Suprapubic skin (tissue), 4 donors: Measurements from ENCODE around the gene CYB561. TPM values are rescaled to one million over a fixed set of nuclear protein-coding genes. Genes with fewer than 3 reads are reported as not detected.

Experiments
- DNase-seq, 2 donors: peaks; one replicate each; pipeline ENCODE4 v3.0.0-alpha.2; 2019; ENCODE audit warnings: low spot score in 2 of 2
- H3K27ac ChIP-seq: fragments of 200-600 bp; sonication (generic); one replicate; pipeline ENCODE4 v1.5.1; 2019
- H3K27me3 ChIP-seq: fragments of 200-600 bp; sonication (generic); one replicate; pipeline ENCODE4 v1.5.1; 2019
- H3K36me3 ChIP-seq: fragments of 200-600 bp; sonication (generic); one replicate; pipeline ENCODE4 v1.5.1; 2019
- H3K4me1 ChIP-seq: fragments of 200-600 bp; sonication (generic); one replicate; pipeline ENCODE4 v1.5.1; 2019
- H3K4me3 ChIP-seq: fragments of 200-600 bp; sonication (generic); one replicate; pipeline ENCODE4 v1.5.1; 2019; ENCODE audit warnings: mild to moderate bottlenecking
- H3K9me3 ChIP-seq: fragments of 200-600 bp; sonication (generic); one replicate; pipeline ENCODE4 v1.5.1; 2019
- EP300 ChIP-seq: sonication (generic); formaldehyde crosslinking; IDR thresholded peaks from one replicate; pipeline ENCODE4 v1.6.1; 2017; ENCODE audit warnings: antibody characterized with exemption
- POLR2A ChIP-seq, 2 donors: fragments of 450-650 bp; IDR thresholded peaks; one replicate each; pipeline ENCODE4 v1.6.1; 2017; ENCODE audit warnings: antibody characterized with exemption in 2 of 2, mild to moderate bottlenecking in 2 of 2, moderate library complexity in 2 of 2
- POLR2AphosphoS5 ChIP-seq, 3 donors: sonication (generic); formaldehyde crosslinking; IDR thresholded peaks; one replicate each; pipeline ENCODE4 v1.6.1; 2017; ENCODE audit warnings: antibody characterized with exemption in 3 of 3
- WGBS: methylation state at CpG from one replicate; pipeline ENCODE4 v1.1.5; 2018; 5-methylcytosine and 5-hydroxymethylcytosine counted together
- total RNA-seq, 4 donors: library from RNA; depleted of rRNA; stranded (reverse); fragments of >200 nt; gene quantifications; one replicate each; pipeline ENCODE4 v1.1.0, GENCODE V29; 2016
- TF ChIP-seq, protein P1 (sequence below), 2 donors: fragments of 200-600 bp in 1 of 2; fragments of 450-650 bp in 1 of 2; sonication (generic) in 1 of 2; IDR thresholded peaks; one replicate each; pipeline ENCODE4 v1.5.1; 2016 to 2019; ENCODE audit warnings: antibody characterized with exemption in 2 of 2, mild to moderate bottlenecking in 1 of 2, moderate library complexity in 1 of 2

Gene CYB561
- total RNA-seq, 4 donors from 2014 or later, result 36.9 to 87.9 (median 56.4) TPM

GRCh38 chr17:63399856-63400255, 46.2 kb downstream of the CYB561 start:
- peak; percentile 68 to 78 for DNase-seq
- H3K9me3 ChIP-seq, result no peaks in the 10 kb centered on the region
- no peak overlapping the region for H3K27ac ChIP-seq
- WGBS, result 39% methylated on average over 4 of the region's 4 CpGs
- peaks cover 26% of the 10 kb centered on the region for H3K36me3 ChIP-seq
- H3K4me3 ChIP-seq, result no peak overlapping the region
- H3K27me3 ChIP-seq, result no peaks in the 10 kb centered on the region
- TF ChIP-seq POLR2AphosphoS5 (IDR thresholded peaks at IDR 0.05) (peak in 1 of 3 donors; percentile 19), POLR2A (IDR thresholded peaks at IDR 0.05) (no peak)
- peaks cover 20% of the 10 kb centered on the region for H3K4me1 ChIP-seq

DNA sequence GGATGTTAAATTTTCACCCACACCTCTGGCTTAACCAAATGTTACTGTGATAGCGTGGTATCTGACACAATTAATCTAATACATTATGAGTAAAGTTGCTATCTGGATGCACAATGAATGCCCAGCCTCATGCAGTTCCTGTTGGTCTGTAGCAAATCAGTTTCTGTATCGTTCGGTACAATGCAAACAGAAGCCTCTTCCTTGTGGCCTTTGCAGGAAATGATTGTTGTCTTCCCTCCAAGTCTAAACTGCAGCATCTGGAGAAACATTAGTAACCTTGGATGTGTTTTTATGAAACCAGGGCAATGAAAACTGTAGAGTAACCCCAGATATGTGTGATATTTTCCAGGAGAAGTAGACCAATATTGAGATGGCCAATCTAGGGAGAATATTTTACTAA, 46.8 kb downstream of the CYB561 start:
- WGBS, result 63% methylated on average over 3 of the region's 3 CpGs
- no peak overlapping the region for H3K27ac ChIP-seq
- peaks cover 20% of the 10 kb centered on the region for H3K4me1 ChIP-seq
- no peak for DNase-seq
- no peak overlapping the region for H3K4me3 ChIP-seq
- peaks cover 26% of the 10 kb centered on the region for H3K36me3 ChIP-seq
- H3K9me3 ChIP-seq, result no peaks in the 10 kb centered on the region
- H3K27me3 ChIP-seq, result no peaks in the 10 kb centered on the region
- no peak for TF ChIP-seq POLR2AphosphoS5 (IDR thresholded peaks at IDR 0.05)
- no peak for TF ChIP-seq EP300
- TF ChIP-seq, protein P1, sequence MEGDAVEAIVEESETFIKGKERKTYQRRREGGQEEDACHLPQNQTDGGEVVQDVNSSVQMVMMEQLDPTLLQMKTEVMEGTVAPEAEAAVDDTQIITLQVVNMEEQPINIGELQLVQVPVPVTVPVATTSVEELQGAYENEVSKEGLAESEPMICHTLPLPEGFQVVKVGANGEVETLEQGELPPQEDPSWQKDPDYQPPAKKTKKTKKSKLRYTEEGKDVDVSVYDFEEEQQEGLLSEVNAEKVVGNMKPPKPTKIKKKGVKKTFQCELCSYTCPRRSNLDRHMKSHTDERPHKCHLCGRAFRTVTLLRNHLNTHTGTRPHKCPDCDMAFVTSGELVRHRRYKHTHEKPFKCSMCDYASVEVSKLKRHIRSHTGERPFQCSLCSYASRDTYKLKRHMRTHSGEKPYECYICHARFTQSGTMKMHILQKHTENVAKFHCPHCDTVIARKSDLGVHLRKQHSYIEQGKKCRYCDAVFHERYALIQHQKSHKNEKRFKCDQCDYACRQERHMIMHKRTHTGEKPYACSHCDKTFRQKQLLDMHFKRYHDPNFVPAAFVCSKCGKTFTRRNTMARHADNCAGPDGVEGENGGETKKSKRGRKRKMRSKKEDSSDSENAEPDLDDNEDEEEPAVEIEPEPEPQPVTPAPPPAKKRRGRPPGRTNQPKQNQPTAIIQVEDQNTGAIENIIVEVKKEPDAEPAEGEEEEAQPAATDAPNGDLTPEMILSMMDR (IDR thresholded peaks at IDR 0.05), result no peak
- no peak for TF ChIP-seq POLR2A (IDR thresholded peaks at IDR 0.05)

DNA sequence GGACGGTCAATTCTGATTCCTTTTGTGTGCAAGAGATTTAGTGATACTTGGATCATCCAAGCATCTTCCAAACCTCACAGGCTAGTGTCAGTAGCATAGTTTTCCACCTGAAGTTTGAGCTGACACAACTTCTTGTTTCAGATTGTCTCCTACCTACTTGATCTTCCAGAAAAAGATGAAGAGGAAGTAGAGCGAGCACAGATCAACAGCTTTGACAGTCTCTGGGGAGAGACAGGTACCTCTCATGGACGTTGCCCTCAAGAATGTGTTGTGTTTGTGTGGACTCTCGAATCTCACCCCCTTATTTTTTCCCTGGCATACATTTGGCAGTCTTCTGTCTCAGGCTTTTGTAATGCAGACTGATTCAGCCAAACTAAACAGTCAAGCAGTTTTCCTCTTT, 47.4 kb downstream of the CYB561 start:
- H3K4me3 ChIP-seq, result no peak overlapping the region
- 68% methylated on average over 4 of the region's 4 CpGs for whole genome bisulfite sequencing
- H3K9me3 ChIP-seq, result no peaks in the 10 kb centered on the region
- H3K36me3 ChIP-seq, result peaks cover 28% of the 10 kb centered on the region
- H3K27me3 ChIP-seq, result no peaks in the 10 kb centered on the region
- H3K4me1 ChIP-seq, result peaks cover 20% of the 10 kb centered on the region
- no peak overlapping the region for H3K27ac ChIP-seq
- TF ChIP-seq POLR2A (IDR thresholded peaks at IDR 0.05), result no peak
- TF ChIP-seq, protein P1 (IDR thresholded peaks at IDR 0.05), result no peak
- TF ChIP-seq POLR2AphosphoS5 (IDR thresholded peaks at IDR 0.05), result no peak
- no peak for TF ChIP-seq EP300
- no peak for DNase-seq

DNA sequence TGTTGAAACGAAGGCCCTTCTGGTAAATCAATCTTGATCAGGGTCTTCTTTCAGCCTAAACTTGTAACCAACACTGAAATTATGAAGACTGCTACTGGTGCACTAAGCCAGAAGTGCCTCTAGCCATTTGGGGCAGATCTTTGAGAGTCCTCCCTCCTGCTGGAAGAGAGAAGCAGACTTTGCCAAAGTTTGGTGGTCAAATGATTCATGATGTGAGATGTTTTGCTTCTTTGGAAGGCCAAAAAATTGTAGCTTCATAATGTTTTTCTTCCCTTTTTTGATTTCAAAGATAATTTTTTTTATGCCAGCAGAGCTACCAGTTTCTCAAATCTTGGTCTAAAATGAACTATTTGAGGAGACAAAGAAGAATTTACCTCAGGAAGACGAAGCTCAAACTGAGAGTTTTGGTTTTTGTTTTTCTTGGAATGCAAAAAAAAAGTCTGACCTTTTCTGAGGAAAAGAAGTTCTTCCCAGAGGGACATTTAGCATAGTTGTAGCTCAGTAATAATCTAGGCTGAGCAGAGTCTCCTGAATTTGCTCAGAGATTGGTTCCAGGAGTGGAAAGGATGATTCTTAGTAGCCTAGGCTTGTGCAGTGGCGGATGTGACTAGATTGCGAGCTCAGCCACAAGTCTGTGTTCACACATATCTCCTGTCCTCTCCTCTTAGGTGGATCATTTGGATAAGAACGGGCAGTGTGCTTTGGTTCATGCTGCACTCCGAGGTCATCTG, 50.9 kb downstream of the CYB561 start:
- TF ChIP-seq POLR2AphosphoS5 (IDR thresholded peaks at IDR 0.05) (no peak), POLR2A (IDR thresholded peaks at IDR 0.05) (no peak), EP300 (no peak)
- TF ChIP-seq, protein P1 (IDR thresholded peaks at IDR 0.05), result no peak
- H3K27me3 ChIP-seq, result no peaks in the 10 kb centered on the region
- H3K4me1 ChIP-seq, result peaks cover 20% of the 10 kb centered on the region
- no peak overlapping the region for H3K27ac ChIP-seq
- H3K4me3 ChIP-seq, result no peak overlapping the region
- DNase-seq, result no peak
- 65% methylated on average over 6 of the region's 6 CpGs for WGBS
- H3K9me3 ChIP-seq, result no peaks in the 10 kb centered on the region
- H3K36me3 ChIP-seq, result peaks cover 31% of the 10 kb centered on the region

- Histone ChIP-seq H3K4me3 (no peak overlapping the region), H3K9me3 (no peaks in the 10 kb centered on the region), H3K36me3 (peaks cover 27% of the 10 kb centered on the region), H3K4me1 (peaks cover under 1% of the 10 kb centered on the region), H3K27ac (no peak overlapping the region), H3K27me3 (no peaks in the 10 kb centered on the region)
- 94% methylated on average over 5 of the region's 5 CpGs for WGBS
- DNase-seq, result no peak
- TF ChIP-seq EP300 (no peak), POLR2AphosphoS5 (IDR thresholded peaks at IDR 0.05) (no peak), POLR2A (IDR thresholded peaks at IDR 0.05) (no peak)
- TF ChIP-seq, protein P1 (IDR thresholded peaks at IDR 0.05), result no peak
Measured at GRCh38 chr17:63390090-63390489, 56.0 kb downstream of the CYB561 start.
